GM12872 (cell line): ENCODE results near the gene NMU.

ENCODE experiments used
- CTCF ChIP-seq: IDR thresholded peaks from 3 replicates; pipeline ENCODE4 v1.5.1; 2011; ENCODE audit warnings: low read depth, mild to moderate bottlenecking, low read length, moderate library complexity; ENCODE audit not compliant: insufficient read depth

The NMU gene

GRCh38 chr4:55618546-55619143 is 17.5 kb downstream of the NMU start:
- TF ChIP-seq CTCF, result no peak

- TF ChIP-seq CTCF, result no peak
These were observed 18.4 kb downstream of the NMU start for GRCh38 chr4:55617587-55618197.

- no peak for TF ChIP-seq CTCF
These were observed 21.1 kb downstream of the NMU start for GRCh38 chr4:55615008-55615407.

GRCh38 chr4:55613621-55614020 is 22.5 kb downstream of the NMU start:
- TF ChIP-seq CTCF, result no peak

- no peak for TF ChIP-seq CTCF
These were observed 23.8 kb downstream of the NMU start for GRCh38 chr4:55612341-55612740.

- no peak for TF ChIP-seq CTCF
These were observed 24.6 kb downstream of the NMU start for GRCh38 chr4:55611358-55612059.

- no peak for TF ChIP-seq CTCF
These were observed 25.7 kb downstream of the NMU start for GRCh38 chr4:55610381-55610780.
